ENCODE measurements around the gene DOK4. TPM values are rescaled to one million over a fixed set of nuclear protein-coding genes. Genes with fewer than 3 reads are reported as not detected.
"Not testable (repeated sequence)": the region's sequence is repeated elsewhere in the genome, so short reads cannot be mapped to it uniquely, and the experiment has no call there.

The DOK4 gene
- total RNA-seq, 4 donors from 2014 or later, result 57.9 to 312 (median 143) TPM

DNA sequence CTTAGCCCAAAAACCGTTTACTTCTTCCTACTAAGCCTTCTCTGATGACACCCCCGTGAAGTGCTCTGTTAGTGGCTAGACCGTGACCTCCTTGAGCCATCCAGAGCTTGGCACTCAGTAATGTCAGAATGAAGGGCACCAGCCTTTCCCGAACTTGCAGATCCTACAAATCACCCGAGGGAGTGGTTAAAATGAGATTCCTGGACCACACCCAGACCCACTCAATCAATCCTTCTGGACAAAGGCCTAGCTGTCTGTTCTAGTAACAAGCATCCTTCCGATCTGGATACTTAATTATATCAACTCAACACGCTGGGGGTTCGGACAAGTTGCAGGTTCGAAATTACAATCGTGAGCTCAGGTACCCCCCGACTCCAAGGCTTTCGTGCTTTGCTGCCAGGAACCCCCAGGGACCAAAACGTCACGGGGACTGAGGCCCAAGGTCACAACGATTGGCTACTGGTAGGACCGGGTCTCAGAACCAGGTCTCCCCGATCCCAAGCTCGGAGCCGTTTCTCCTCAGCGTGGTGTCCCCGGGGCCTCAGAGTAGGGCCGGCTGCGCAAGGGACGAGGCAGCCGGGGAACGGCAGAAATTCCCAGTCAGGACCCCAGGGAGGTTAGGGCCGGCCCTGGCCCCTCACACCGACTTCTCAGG is 39.6 kb downstream of the DOK4 start:
- peak; percentile 31 for DNase-seq
- Histone ChIP-seq H3K4me1 (peaks cover 3 to 25% (median 23%) of the 10 kb centered on the region in 4 donors), H3K9me3 (no peaks in the 10 kb centered on the region), H3K27ac (peak overlapping the region; percentile 84 to 97 (median 88)), H3K4me3 (peak overlapping the region; percentile 67 to 80 (median 70)), H3K27me3 (no peaks in the 10 kb centered on the region), H3K36me3 (peaks cover 0 to 9% (median 4%) of the 10 kb centered on the region in 4 donors)
- TF ChIP-seq POLR2AphosphoS5 (IDR thresholded peaks at IDR 0.05), result no peak
- no peak for TF ChIP-seq POLR2A (IDR thresholded peaks at IDR 0.05)
- TF ChIP-seq, protein P1, sequence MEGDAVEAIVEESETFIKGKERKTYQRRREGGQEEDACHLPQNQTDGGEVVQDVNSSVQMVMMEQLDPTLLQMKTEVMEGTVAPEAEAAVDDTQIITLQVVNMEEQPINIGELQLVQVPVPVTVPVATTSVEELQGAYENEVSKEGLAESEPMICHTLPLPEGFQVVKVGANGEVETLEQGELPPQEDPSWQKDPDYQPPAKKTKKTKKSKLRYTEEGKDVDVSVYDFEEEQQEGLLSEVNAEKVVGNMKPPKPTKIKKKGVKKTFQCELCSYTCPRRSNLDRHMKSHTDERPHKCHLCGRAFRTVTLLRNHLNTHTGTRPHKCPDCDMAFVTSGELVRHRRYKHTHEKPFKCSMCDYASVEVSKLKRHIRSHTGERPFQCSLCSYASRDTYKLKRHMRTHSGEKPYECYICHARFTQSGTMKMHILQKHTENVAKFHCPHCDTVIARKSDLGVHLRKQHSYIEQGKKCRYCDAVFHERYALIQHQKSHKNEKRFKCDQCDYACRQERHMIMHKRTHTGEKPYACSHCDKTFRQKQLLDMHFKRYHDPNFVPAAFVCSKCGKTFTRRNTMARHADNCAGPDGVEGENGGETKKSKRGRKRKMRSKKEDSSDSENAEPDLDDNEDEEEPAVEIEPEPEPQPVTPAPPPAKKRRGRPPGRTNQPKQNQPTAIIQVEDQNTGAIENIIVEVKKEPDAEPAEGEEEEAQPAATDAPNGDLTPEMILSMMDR (IDR thresholded peaks at IDR 0.05), result no peak
- no peak for TF ChIP-seq EP300 (IDR thresholded peaks at IDR 0.05; ENCODE audit: low read depth)
- WGBS, 2 donors (ENCODE audit: low coverage in 1 of 2), result 0 to 2% methylated on average over 1 to 28 of the region's 28 CpGs
- in situ Hi-C loops (cut with MboI; ENCODE audit: low pct_ligation_motif_present in 1 of 4, low pct_unique_long_range_greater_than_20kb in 1 of 4, low sequenced_read_pairs in 3 of 4) (no loop called here), intact Hi-C loops (cut with DNase I; ENCODE audit: low total_unique reads) (no loop called here)

DNA sequence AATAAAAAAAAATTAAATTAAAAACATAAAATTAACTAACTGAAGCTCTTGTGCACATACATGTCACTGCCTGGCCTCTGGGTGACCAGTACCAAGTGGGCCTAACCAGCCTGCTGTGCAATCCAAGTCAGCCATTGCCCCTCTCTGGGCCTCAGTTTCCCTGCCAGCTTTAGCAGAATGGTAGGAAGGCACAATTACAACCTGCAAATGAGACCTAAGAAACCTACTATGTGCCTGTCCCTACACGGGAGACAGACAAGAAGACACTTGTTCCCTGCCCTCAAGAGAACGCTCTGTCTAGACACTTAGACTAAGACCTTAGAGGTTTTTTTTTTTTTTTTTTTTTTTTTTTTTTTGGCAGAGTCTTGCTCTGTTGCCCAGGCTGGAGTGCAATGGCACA is 40.8 kb downstream of the DOK4 start:
- WGBS, 2 donors (ENCODE audit: low coverage in 1 of 2), result 86 to 90% methylated on average over 2 of the region's 2 CpGs
- Histone ChIP-seq H3K4me1 (peaks cover 3 to 25% (median 23%) of the 10 kb centered on the region in 4 donors), H3K27ac (no peak overlapping the region), H3K9me3 (no peaks in the 10 kb centered on the region), H3K27me3 (no peaks in the 10 kb centered on the region), H3K4me3 (no peak overlapping the region), H3K36me3 (peaks cover 0 to 6% (median 0%) of the 10 kb centered on the region in 4 donors)
- in situ Hi-C loops (cut with MboI; ENCODE audit: low pct_ligation_motif_present in 1 of 4, low pct_unique_long_range_greater_than_20kb in 1 of 4, low sequenced_read_pairs in 3 of 4) (no loop called here), intact Hi-C loops (cut with DNase I; ENCODE audit: low total_unique reads) (no loop called here)
- DNase-seq, result no peak
- no peak for TF ChIP-seq EP300 (IDR thresholded peaks at IDR 0.05; ENCODE audit: low read depth)
- no peak for TF ChIP-seq POLR2AphosphoS5 (IDR thresholded peaks at IDR 0.05)
- TF ChIP-seq, protein P1 (IDR thresholded peaks at IDR 0.05), result no peak
- no peak for TF ChIP-seq POLR2A (IDR thresholded peaks at IDR 0.05)

DNA sequence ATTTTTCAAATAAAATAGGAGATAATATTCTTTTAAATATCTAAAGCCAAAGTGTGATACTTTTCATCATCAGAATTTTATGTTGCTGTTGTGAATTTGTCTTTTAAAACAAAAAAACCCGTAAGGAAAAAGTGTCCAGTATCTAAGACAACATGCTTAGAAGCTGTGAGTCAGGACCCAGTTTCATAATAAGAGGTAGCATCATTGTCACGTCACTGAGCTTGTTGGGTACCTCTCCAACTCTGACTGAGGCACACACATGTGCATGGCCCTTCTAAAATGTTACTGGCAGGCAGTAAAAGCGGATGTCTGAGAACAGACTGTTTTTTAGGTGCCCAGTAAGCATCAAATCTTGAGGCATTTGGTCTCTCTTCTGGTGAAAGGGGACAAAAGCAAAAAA is 41.6 kb downstream of the DOK4 start:
- H3K9me3 ChIP-seq, result no peaks in the 10 kb centered on the region
- in situ Hi-C loops (cut with MboI; ENCODE audit: low pct_ligation_motif_present in 1 of 4, low pct_unique_long_range_greater_than_20kb in 1 of 4, low sequenced_read_pairs in 3 of 4) (no loop called here), intact Hi-C loops (cut with DNase I; ENCODE audit: low total_unique reads) (no loop called here)
- DNase-seq, result no peak
- H3K4me1 ChIP-seq, result peaks cover 3 to 25% (median 23%) of the 10 kb centered on the region in 4 donors
- TF ChIP-seq POLR2AphosphoS5 (IDR thresholded peaks at IDR 0.05) (no peak), POLR2A (IDR thresholded peaks at IDR 0.05) (no peak), EP300 (IDR thresholded peaks at IDR 0.05; ENCODE audit: low read depth) (no peak)
- TF ChIP-seq, protein P1 (IDR thresholded peaks at IDR 0.05), result no peak
- WGBS, 2 donors (ENCODE audit: low coverage in 1 of 2), result 84 to 95% methylated on average over 2 to 3 of the region's 3 CpGs
- no peak overlapping the region for H3K27ac ChIP-seq
- peaks cover 0 to 14% (median 2%) of the 10 kb centered on the region in 4 donors for H3K36me3 ChIP-seq
- H3K4me3 ChIP-seq, result no peak overlapping the region
- H3K27me3 ChIP-seq, result no peaks in the 10 kb centered on the region

DNA sequence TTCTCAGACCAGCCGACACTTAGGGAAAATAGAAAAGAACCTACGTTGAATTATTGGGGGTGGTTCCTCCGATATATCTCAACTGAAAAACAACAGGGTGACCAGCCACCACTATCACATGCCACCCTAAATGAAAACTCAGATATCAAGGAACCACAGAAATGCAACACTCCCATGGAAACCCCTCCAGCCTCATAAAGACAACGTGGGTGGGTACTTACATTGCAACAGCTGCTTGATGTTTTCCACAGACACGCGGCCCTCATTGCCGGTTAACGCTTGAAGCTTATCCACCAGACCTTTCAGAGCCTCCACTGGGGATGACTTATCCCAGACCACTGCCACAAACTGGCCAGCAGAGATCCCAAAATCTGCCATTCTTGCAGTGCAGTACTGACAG is 45.7 kb downstream of the DOK4 start:
- WGBS, 2 donors (ENCODE audit: low coverage in 1 of 2), result 91 to 98% methylated on average over 6 to 8 of the region's 8 CpGs

DNA sequence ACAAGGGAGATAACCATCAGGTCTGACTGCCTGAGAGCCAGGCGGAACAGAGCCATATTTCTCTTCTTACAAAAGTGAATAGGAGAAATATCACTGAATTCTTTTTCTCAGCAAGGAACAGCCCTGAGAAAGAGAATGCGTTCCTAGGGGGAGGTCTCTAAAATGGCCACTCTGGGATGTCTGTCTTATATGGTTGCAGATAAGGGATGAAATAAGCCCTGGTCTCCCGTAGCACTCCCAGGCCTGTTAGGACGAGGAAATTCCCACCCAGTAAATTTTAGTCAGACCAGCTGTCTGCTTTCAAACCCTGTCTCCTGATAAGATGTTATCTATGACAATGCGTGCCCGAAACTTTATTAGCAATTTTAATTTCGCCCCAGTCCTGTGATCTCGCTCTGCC is 46.3 kb downstream of the DOK4 start:
- H3K4me1 ChIP-seq; H3K4me3 ChIP-seq; H3K27ac ChIP-seq; intact Hi-C loops (cut with DNase I; ENCODE audit: low total_unique reads); H3K27me3 ChIP-seq; DNase-seq; in situ Hi-C loops (cut with MboI; ENCODE audit: low pct_ligation_motif_present in 1 of 4, low pct_unique_long_range_greater_than_20kb in 1 of 4, low sequenced_read_pairs in 3 of 4); H3K9me3 ChIP-seq: not testable (repeated sequence)
- 98 to 100% methylated on average over 2 to 8 of the region's 8 CpGs for WGBS, 2 donors (ENCODE audit: low coverage in 1 of 2)
- H3K36me3 ChIP-seq, result peaks cover 0 to 41% (median 14%) of the 10 kb centered on the region in 4 donors

More for the DNA sequence above, 45.7 kb downstream of the DOK4 start:
- in situ Hi-C loops (cut with MboI; ENCODE audit: low pct_ligation_motif_present in 1 of 4, low pct_unique_long_range_greater_than_20kb in 1 of 4, low sequenced_read_pairs in 3 of 4); DNase-seq; H3K27ac ChIP-seq; H3K27me3 ChIP-seq; intact Hi-C loops (cut with DNase I; ENCODE audit: low total_unique reads); H3K4me3 ChIP-seq; H3K9me3 ChIP-seq; H3K4me1 ChIP-seq: not testable (repeated sequence)
- peaks cover 0 to 36% (median 11%) of the 10 kb centered on the region in 4 donors for H3K36me3 ChIP-seq

Data from transverse colon (tissue), 4 donors.